Myocyte (in vitro differentiated cells): ENCODE measurements around the gene HADH. TPM values are rescaled to one million over a fixed set of nuclear protein-coding genes. Genes with fewer than 3 reads are reported as not detected.

Source experiments
- DNase-seq: peaks from one replicate; pipeline ENCODE4 v3.0.0-alpha.2; 2012; ENCODE audit warnings: low read depth
- total RNA-seq: library from RNA; depleted of rRNA; stranded (reverse); fragments of >200 nt; gene quantifications from 2 replicates; pipeline ENCODE4 v1.2.3, GENCODE V29; 2014

HADH gene
- total RNA-seq, 1 donor from 2014 or later = 38.8 TPM

GRCh38 chr4:108055787-108056186 lies 66.1 kb downstream of the HADH start:
- no peak for DNase-seq

GRCh38 chr4:108056418-108056817 lies 66.7 kb downstream of the HADH start:
- DNase-seq = no peak

GRCh38 chr4:108058685-108059440 lies 69.2 kb downstream of the HADH start:
- peak; percentile 90 for DNase-seq

- DNase-seq = peak; percentile 74
Measured at GRCh38 chr4:108060164-108060563, 70.5 kb downstream of the HADH start.

- peak; percentile 73 for DNase-seq
Measured at GRCh38 chr4:108060686-108061321, 71.1 kb downstream of the HADH start.

- DNase-seq = no peak
Measured at GRCh38 chr4:108068442-108068841, 78.8 kb downstream of the HADH start.

GRCh38 chr4:108070775-108071174 lies 81.1 kb downstream of the HADH start:
- no peak for DNase-seq

- DNase-seq = no peak
Measured at GRCh38 chr4:108072300-108072699, 82.6 kb downstream of the HADH start.

GRCh38 chr4:108078024-108078733 lies 88.5 kb downstream of the HADH start:
- no peak for DNase-seq

GRCh38 chr4:108080747-108081146 lies 91.1 kb downstream of the HADH start:
- no peak for DNase-seq

- DNase-seq = no peak
Measured at GRCh38 chr4:108081256-108081655, 91.6 kb downstream of the HADH start.

Other genes with a start within 250 kb of the HADH start
- gene SGMS2, start 165.0 kb upstream of the HADH start, total RNA-seq = 76.4 and 103 TPM in 2 replicates
- gene CYP2U1, start 58.3 kb upstream of the HADH start, total RNA-seq = 11.5 and 11.6 TPM in 2 replicates
- gene LEF1, start 179.0 kb downstream of the HADH start, total RNA-seq = 3.0 and 7.3 TPM in 2 replicates